GM23338 (cell line): ENCODE data around the gene UTP18. TPM values are rescaled to one million over a fixed set of nuclear protein-coding genes. Genes with fewer than 3 reads are reported as not detected.
"Not testable (repeated sequence)": the region's sequence is repeated elsewhere in the genome, so short reads cannot be mapped to it uniquely, and the experiment has no call there.

ENCODE experiments used
- ATAC-seq: fragments of 200-7000 bp; cut with Tn5 transposase; 3 replicates; pipeline ENCODE4 v1.9.1; 2020
- DNase-seq: peaks from one replicate; pipeline ENCODE4 v3.0.0-alpha.2; 2015; ENCODE audit warnings: low spot score
- H2AFZ ChIP-seq: fragments of 200-600 bp; sonication (generic); 2 replicates; pipeline ENCODE4 v1.8.0; 2016; ENCODE audit warnings: antibody characterized with exemption, mild to moderate bottlenecking, moderate library complexity
- H3F3A ChIP-seq: fragments of 200-600 bp; sonication (generic); replicated peaks from 2 replicates; pipeline ENCODE4 v1.8.0; 2017; ENCODE audit warnings: antibody characterized with exemption, mixed run types, low read depth
- H3K27ac ChIP-seq: fragments of 200-600 bp; sonication (generic); 2 replicates; pipeline ENCODE4 v1.6.1; 2016; ENCODE audit warnings: low read depth
- H3K27me3 ChIP-seq: fragments of 200-600 bp; sonication (generic); 2 replicates; pipeline ENCODE4 v1.8.0; 2016; ENCODE audit warnings: mild to moderate bottlenecking, mixed run types, moderate library complexity; ENCODE audit not compliant: insufficient read depth
- H3K36me3 ChIP-seq: fragments of 200-600 bp; sonication (generic); 2 replicates; pipeline ENCODE4 v1.8.0; 2016; ENCODE audit warnings: mild to moderate bottlenecking; ENCODE audit not compliant: insufficient read depth
- H3K4me1 ChIP-seq: fragments of 200-600 bp; sonication (generic); 2 replicates; pipeline ENCODE4 v1.8.0; 2016; ENCODE audit warnings: mild to moderate bottlenecking, moderate library complexity; ENCODE audit not compliant: insufficient read depth
- H3K4me2 ChIP-seq: fragments of 200-600 bp; sonication (generic); 2 replicates; pipeline ENCODE4 v1.7.1; 2017; ENCODE audit warnings: mixed run types
- H3K4me3 ChIP-seq: fragments of 200-600 bp; sonication (generic); 2 replicates; pipeline ENCODE4 v1.6.1; 2016; ENCODE audit warnings: mixed run types
- H3K79me2 ChIP-seq: fragments of 200-600 bp; sonication (generic); replicated peaks from 2 replicates; pipeline ENCODE4 v1.8.0; 2017; ENCODE audit warnings: mild to moderate bottlenecking; ENCODE audit not compliant: insufficient read depth
- H3K9me2 ChIP-seq: fragments of 200-600 bp; sonication (generic); 2 replicates; pipeline ENCODE4 v1.8.0; 2017; ENCODE audit not compliant: insufficient read depth
- H4K20me1 ChIP-seq: fragments of 200-600 bp; sonication (generic); replicated peaks from 2 replicates; pipeline ENCODE4 v1.8.0; 2017; ENCODE audit warnings: mild to moderate bottlenecking; ENCODE audit not compliant: insufficient read depth
- H3K27ac Mint-ChIP-seq: 2 replicates; pipeline ENCODE4 v1.8.0; 2020; ENCODE audit warnings: inconsistent platforms, mild to moderate bottlenecking, moderate library complexity, mixed read lengths
- H3K27me3 Mint-ChIP-seq: 3 replicates; pipeline ENCODE4 v1.8.0; 2022; ENCODE audit warnings: low read depth, mild to moderate bottlenecking, moderate library complexity, mixed read lengths, inconsistent platforms; ENCODE audit not compliant: insufficient read depth, poor library complexity
- H3K36me3 Mint-ChIP-seq: 3 replicates; pipeline ENCODE4 v1.8.0; 2021; ENCODE audit warnings: low read depth, mild to moderate bottlenecking, inconsistent platforms, moderate library complexity, mixed read lengths
- H3K4me1 Mint-ChIP-seq: 3 replicates; pipeline ENCODE4 v1.8.0; 2020; ENCODE audit warnings: mild to moderate bottlenecking, inconsistent platforms, mixed read lengths
- H3K4me3 Mint-ChIP-seq: 3 replicates; pipeline ENCODE4 v1.8.0; 2021; ENCODE audit warnings: moderate library complexity, mild to moderate bottlenecking, inconsistent platforms, mixed read lengths
- H3K9me3 Mint-ChIP-seq: 3 replicates; pipeline ENCODE4 v1.8.0; 2020; ENCODE audit warnings: moderate library complexity, mild to moderate bottlenecking, inconsistent platforms, mixed read lengths
- ETS1 ChIP-seq: IDR thresholded peaks from 2 replicates; pipeline ENCODE4 v1.6.1; 2016; ENCODE audit warnings: antibody characterized with exemption
- EZH2 ChIP-seq: fragments of 200-600 bp; sonication (generic); IDR thresholded peaks from one replicate; pipeline ENCODE4 v1.8.0; 2017; ENCODE audit warnings: antibody characterized with exemption, mild to moderate bottlenecking, low read depth; ENCODE audit not compliant: unreplicated experiment
- POLR2AphosphoS5 ChIP-seq: IDR thresholded peaks from 2 replicates; pipeline ENCODE4 v1.6.1; 2016; ENCODE audit warnings: antibody characterized with exemption, low read depth
- ZNF114 ChIP-seq: fragments of 250-450 bp; sonication (Bioruptor Pico); IDR thresholded peaks from 2 replicates; pipeline ENCODE4 v1.5.0; 2020; ENCODE audit warnings: mild to moderate bottlenecking, moderate library complexity
- ZNF331 ChIP-seq: fragments of 250-450 bp; sonication (Bioruptor Pico); IDR thresholded peaks from 2 replicates; pipeline ENCODE4 v1.5.0; 2020; ENCODE audit warnings: low read depth, mild to moderate bottlenecking, moderate library complexity
- ZNF462 ChIP-seq: fragments of 250-450 bp; sonication (Bioruptor Pico); IDR thresholded peaks from 2 replicates; pipeline ENCODE4 v1.5.0; 2020; ENCODE audit warnings: mild to moderate bottlenecking, moderate library complexity
- polyA plus RNA-seq: library from polyadenylated mRNA; unstranded; fragments of >200 nt; fragmentation: Nextera tagmentation; extraction: Ambion mirVana; gene quantifications from 2 replicates; pipeline ENCODE4 v1.2.1, GENCODE V29; 2016
- total RNA-seq: library from RNA; depleted of rRNA; stranded (reverse); fragments of >200 nt; shearing (Covaris generic); gene quantifications from 2 replicates; pipeline ENCODE4 v1.2.3, GENCODE V29; 2014

Gene UTP18
- total and polyA plus RNA-seq, 2 experiments from 2014 or later = 79.4 to 87.9 TPM

- TF ChIP-seq ZNF331 (no peak), ETS1 (no peak), ZNF462 (CRISPR knock-in tag) (no peak), ZNF114 (no peak), POLR2AphosphoS5 (no peak), EZH2 (no peak)
Observed at GRCh38 chr17:51305182-51305581, 44.8 kb downstream of the UTP18 start (continued).

- peaks cover 10% of the 10 kb centered on the region; the same call in 1 of the 2 replicates for H3K36me3 ChIP-seq
- not testable (repeated sequence) for H3K79me2 ChIP-seq, H3K27me3 Mint-ChIP-seq, H4K20me1 ChIP-seq, H3K4me3 Mint-ChIP-seq, ATAC-seq, H3K27me3 ChIP-seq, H3K4me1 Mint-ChIP-seq, H2AFZ ChIP-seq, H3K4me1 ChIP-seq, H3F3A ChIP-seq, H3K27ac Mint-ChIP-seq, DNase-seq, H3K27ac ChIP-seq, H3K4me2 ChIP-seq, H3K9me2 ChIP-seq, H3K4me3 ChIP-seq
- peaks cover 47% of the 10 kb centered on the region for H3K9me3 Mint-ChIP-seq
- peaks cover 12% of the 10 kb centered on the region; the same call in 2 of the 3 replicates for H3K36me3 Mint-ChIP-seq
Observed at GRCh38 chr17:51312003-51312402, 51.7 kb downstream of the UTP18 start.
